Ovary (tissue), 10 donors: ENCODE measurements around the gene CACNB4. TPM values are rescaled to one million over a fixed set of nuclear protein-coding genes. Genes with fewer than 3 reads are reported as not detected.
A peak's percentile ranks its signal among the peaks of the same experiment; 100 is the strongest.

Source experiments
- DNase-seq, 5 donors: peaks; one replicate each; pipeline ENCODE4 v3.0.0-alpha.2; 2019 to 2020
- H3K27ac ChIP-seq, 2 donors: fragments of 200-600 bp; one replicate each; pipeline versions ENCODE4 v1.5.1 to v1.8.0; 2019 to 2022
- H3K27me3 ChIP-seq: fragments of 200-600 bp; one replicate; pipeline ENCODE4 v1.8.0; 2022
- H3K36me3 ChIP-seq: fragments of 200-600 bp; sonication (generic); one replicate; pipeline ENCODE4 v1.5.1; 2019
- H3K4me1 ChIP-seq: one replicate; pipeline ENCODE4 v1.8.1; 2013; ENCODE audit warnings: mild to moderate bottlenecking, moderate library complexity; ENCODE audit not compliant: insufficient read depth
- H3K4me3 ChIP-seq: fragments of 200-600 bp; sonication (generic); one replicate; pipeline ENCODE4 v1.5.1; 2017
- H3K9me3 ChIP-seq, 2 donors: fragments of 200-600 bp in 1 of 2; sonication (generic) in 1 of 2; one replicate each; pipeline versions ENCODE4 v1.5.1 to v1.8.1; 2013 to 2019; ENCODE audit warnings: mild to moderate bottlenecking in 1 of 2, moderate library complexity in 1 of 2
- CTCF ChIP-seq, 3 donors: fragments of 450-650 bp in 2 of 3; fragments of 200-600 bp in 1 of 3; IDR thresholded peaks; one replicate each; pipeline versions ENCODE4 v1.5.1 to v1.8.0; 2016 to 2022; ENCODE audit warnings: antibody characterized with exemption in 3 of 3, mild to moderate bottlenecking in 1 of 3
- EP300 ChIP-seq: sonication (generic); formaldehyde crosslinking; IDR thresholded peaks from one replicate; pipeline ENCODE4 v1.6.1; 2017; ENCODE audit warnings: antibody characterized with exemption
- POLR2A ChIP-seq: fragments of 450-650 bp; IDR thresholded peaks from one replicate; pipeline ENCODE4 v1.6.1; 2017; ENCODE audit warnings: antibody characterized with exemption, mild to moderate bottlenecking, moderate library complexity
- WGBS, 3 donors: extraction: QIAGEN DNeasy Blood & Tissue Kit in 1 of 3; methylation state at CpG; one replicate each; pipeline versions ENCODE4 v1.1.5 to v1.1.7; 2013 to 2017; 5-methylcytosine and 5-hydroxymethylcytosine counted together
- intact Hi-C, 4 donors: fragments of 100-400 bp; cut with DNase I; formaldehyde crosslinking; loops; one replicate each; pipeline versions ENCODE4 v1.11.0 to v1.15.1; 2022 to 2023
- long read RNA-seq, 3 donors: library from polyadenylated mRNA in 2 of 3; unstranded in 2 of 3; transcript quantifications; one replicate each; pipeline ENCODE4 v2.0.0 and lab custom pipeline, GENCODE V29; 2021 to 2026
- polyA plus RNA-seq, 2 donors: library from polyadenylated mRNA; stranded (reverse); fragments of 200-250 nt in 1 of 2; fragments of 350-450 nt in 1 of 2; fragmentation: Illumina TruSeq in 1 of 2; extraction: RNeasy Lipid Tissue Mini Kit (QIAGEN cat#74804) in 1 of 2; gene quantifications; one replicate each; pipeline ENCODE4 v1.2.3, GENCODE V29; 2013 to 2014
- total RNA-seq, 7 donors: library from RNA; depleted of rRNA in 2 of 7; stranded (reverse); fragments of >200 nt in 2 of 7; fragmentation: NEBNext Ultra II Directional in 3 of 7; extraction: Animal tissue kit (Norgen Biotek cat#: 25700) in 3 of 7; gene quantifications; one replicate each; pipeline versions ENCODE4 v1.1.0 to v1.2.4, GENCODE V29; 2016 to 2023
- donor health status: DM: no; HTN: no; CAD: no; lungs with moderate emphysema.
- donor health status: DM: no; HTN: no; CAD: no.
- donor health status: Bipolar disorder and iron deficiency.
- donor health status: DM: yes; HTN: yes; CAD: no.
- donor health status: DM: no; HTN: no; CAD: no.
- donor health status: DM: yes; HTN: yes; CAD: no.

The CACNB4 gene
- total RNA-seq, result 1 to 10 TPM in 4 of 7 donors, under 1 TPM in 3; 0.62 to 1.9 (median 1.0) TPM
- polyA plus RNA-seq, result 1 to 10 TPM in 1 of 2 donors, under 1 TPM in 1; 0.23 to 1.1 TPM
- long read RNA-seq, donor 1, partial matches to known transcripts, result 0 of 1 reads
- long read RNA-seq, donor 1, other reads (novel, unspliced or antisense), result 1 of 1 reads
- long read RNA-seq, donor 2, full-length matches to known transcripts, result 1 of 1 reads
- long read RNA-seq, donor 2, partial matches to known transcripts, result 0 of 1 reads
- long read RNA-seq, donor 2, other reads (novel, unspliced or antisense), result 0 of 1 reads
- long read RNA-seq, donor 3, partial matches to known transcripts, result 0 of 1 reads
- long read RNA-seq, donor 3, other reads (novel, unspliced or antisense), result 1 of 1 reads

GRCh38 chr2:152098496-152099366, at the start of gene CACNB4:
Gene CACNB4 (minus strand): TSS chr2:152099044.
- DNase-seq, result peak in 2 of 5 donors; percentile 20 to 36
- Histone ChIP-seq H3K4me1 (peaks cover 5% of the 10 kb centered on the region), H3K27ac (no peak within 1 kb of the TSS), H3K4me3 (peak within 1 kb of the TSS; percentile 39), H3K9me3 (no peaks in the 10 kb centered on the region), H3K36me3 (no peaks in the 10 kb centered on the region), H3K27me3 (no peaks in the 10 kb centered on the region)
- 0 to 1% (median 1%) methylated on average over 55 to 73 of the region's 73 CpGs for WGBS, 3 donors
- TF ChIP-seq POLR2A, result no peak
- TF ChIP-seq CTCF (IDR thresholded peaks at IDR 0.05), result no peak
- TF ChIP-seq EP300, result no peak
- intact Hi-C loops, result no loop called here

- no peaks in the 10 kb centered on the region for H3K9me3 ChIP-seq
- no peaks in the 10 kb centered on the region for H3K27me3 ChIP-seq
- intact Hi-C loops, result no loop called here
- no peak for DNase-seq
- no peaks in the 10 kb centered on the region for H3K36me3 ChIP-seq
- no peak overlapping the region for H3K27ac ChIP-seq
- H3K4me3 ChIP-seq, result no peak overlapping the region
- TF ChIP-seq CTCF (IDR thresholded peaks at IDR 0.05) (no peak), EP300 (no peak), POLR2A (no peak)
- H3K4me1 ChIP-seq, result peaks cover 2% of the 10 kb centered on the region
- 52 to 56% (median 52%) methylated on average over 5 of the region's 5 CpGs for WGBS, 3 donors
These were observed 35.8 kb upstream of the CACNB4 start for GRCh38 chr2:152134488-152135280.

GRCh38 chr2:152132306-152132705, 33.5 kb upstream of the CACNB4 start:
- Histone ChIP-seq H3K9me3 (no peaks in the 10 kb centered on the region), H3K27ac (no peak overlapping the region), H3K4me3 (no peak overlapping the region), H3K36me3 (no peaks in the 10 kb centered on the region), H3K27me3 (no peaks in the 10 kb centered on the region), H3K4me1 (peaks cover 2% of the 10 kb centered on the region)
- WGBS, 3 donors, result 65 to 81% (median 66%) methylated on average over 1 of the region's 1 CpG
- TF ChIP-seq CTCF (IDR thresholded peaks at IDR 0.05) (no peak), POLR2A (no peak), EP300 (no peak)
- DNase-seq, result no peak
- intact Hi-C loops, result no loop called here

GRCh38 chr2:152127628-152128027, 28.8 kb upstream of the CACNB4 start:
- H3K27ac ChIP-seq, result no peak overlapping the region
- no peaks in the 10 kb centered on the region for H3K9me3 ChIP-seq
- no peak for TF ChIP-seq EP300
- TF ChIP-seq POLR2A, result no peak
- TF ChIP-seq CTCF (IDR thresholded peaks at IDR 0.05), result no peak
- no peak overlapping the region for H3K4me3 ChIP-seq
- intact Hi-C loops, result no loop called here
- DNase-seq, result no peak
- H3K4me1 ChIP-seq, result no peaks in the 10 kb centered on the region
- H3K27me3 ChIP-seq, result no peaks in the 10 kb centered on the region
- no peaks in the 10 kb centered on the region for H3K36me3 ChIP-seq
